Panc1 (cell line): ENCODE measurements around the gene RHOA. TPM values are rescaled to one million over a fixed set of nuclear protein-coding genes. Genes with fewer than 3 reads are reported as not detected.

ENCODE experiments used
- ATAC-seq: fragments of 200-7000 bp; cut with Tn5 transposase; 2 replicates; pipeline ENCODE4 v1.9.1; 2020; ENCODE audit warnings: mild to moderate bottlenecking, moderate library complexity
- BruUV-seq: library from RNA; stranded (reverse); fragments of 400-500 nt; replicated peaks from 2 replicates; lab custom pipeline; 2021; lab: Mats Ljungman, UMichigan
- CTCF ChIA-PET: fragments of 300-600 bp; sonication (Branson Sonifier 250); formaldehyde crosslinking; loops from one replicate; lab custom pipeline; 2022; ENCODE audit warnings: antibody characterized with exemption; lab: Charles Lee
- POLR2A ChIA-PET: fragments of 300-600 bp; sonication (Branson Sonifier 250); formaldehyde crosslinking; loops from one replicate; lab custom pipeline; 2022; ENCODE audit warnings: antibody characterized with exemption; lab: Charles Lee
- DNase-seq: peaks from one replicate; pipeline ENCODE4 v3.0.0-alpha.2; 2010; ENCODE audit warnings: low read depth, low spot score
- H3K27ac ChIP-seq: 2 replicates; pipeline ENCODE4 v1.5.1; 2011; ENCODE audit warnings: mild to moderate bottlenecking, low read length, inconsistent platforms
- H3K27me3 ChIP-seq: fragments of 200-500 bp; sonication (Bioruptor generic); 2 replicates; pipeline ENCODE4 v1.6.0; 2014; ENCODE audit warnings: low read length, inconsistent platforms; ENCODE audit not compliant: control insufficient read depth, insufficient read depth
- H3K36me3 ChIP-seq: fragments of 200-500 bp; sonication (Bioruptor generic); 2 replicates; pipeline ENCODE4 v1.5.1; 2014; ENCODE audit warnings: inconsistent platforms, mild to moderate bottlenecking, low read length, moderate library complexity; ENCODE audit not compliant: control insufficient read depth, insufficient read depth
- H3K4me1 ChIP-seq: 2 replicates; pipeline ENCODE4 v1.5.1; 2011; ENCODE audit warnings: inconsistent platforms, mild to moderate bottlenecking, low read length, moderate library complexity; ENCODE audit not compliant: control insufficient read depth, insufficient read depth
- H3K4me3 ChIP-seq, 2 experiments: 2 replicates each; pipeline ENCODE4 v1.5.1; 2011 to 2012; ENCODE audit warnings: low read depth in 2 of 2, low read length in 2 of 2, mild to moderate bottlenecking in 2 of 2, inconsistent platforms in 1 of 2, moderate library complexity in 1 of 2
- H3K9me3 ChIP-seq: fragments of 200-500 bp; sonication (Bioruptor generic); 2 replicates; pipeline ENCODE4 v1.5.1; 2014; ENCODE audit warnings: low read depth, mild to moderate bottlenecking, inconsistent platforms, low read length, moderate library complexity; ENCODE audit not compliant: control insufficient read depth, insufficient read depth
- POLR2AphosphoS5 ChIP-seq: IDR thresholded peaks from 2 replicates; pipeline ENCODE4 v1.6.1; 2012; ENCODE audit warnings: mild to moderate bottlenecking, low read depth, low read length, moderate library complexity
- SIN3A ChIP-seq: IDR thresholded peaks from 2 replicates; pipeline ENCODE4 v1.6.1; 2012; ENCODE audit warnings: low read depth, mild to moderate bottlenecking, low read length, moderate library complexity, borderline replicate concordance; ENCODE audit not compliant: insufficient read depth
- TCF7L2 ChIP-seq: IDR thresholded peaks from 2 replicates; pipeline ENCODE4 v1.6.1; 2011; ENCODE audit warnings: mild to moderate bottlenecking, low read depth, low read length, inconsistent platforms
- in situ Hi-C: cut with HindIII; loops from 2 replicates; pipeline ENCODE4 v1.10.0; 2016; ENCODE audit warnings: low sequenced_read_pairs, low pct_unique_long_range_greater_than_20kb
- intact Hi-C: fragments of 100-400 bp; cut with micrococcal nuclease; formaldehyde crosslinking; loops from one replicate; pipeline ENCODE4 v1.10.0; 2022; ENCODE audit not compliant: unreplicated experiment
- total RNA-seq: library from RNA; stranded (reverse); gene quantifications from one replicate; pipeline ENCODE4 v1.2.1, GENCODE V29; 2021; ENCODE audit not compliant: unreplicated experiment
- TF ChIP-seq, protein P1 (sequence below), 2 experiments: IDR thresholded peaks; 2 replicates each; pipeline ENCODE4 v1.6.1; 2011 to 2012; ENCODE audit warnings: low read depth in 2 of 2, control low read depth in 1 of 2, low read length in 1 of 2, mild to moderate bottlenecking in 1 of 2, moderate library complexity in 1 of 2; ENCODE audit not compliant: insufficient read depth in 1 of 2
- TF ChIP-seq, protein P2 (sequence below): fragments of 450-650 bp; IDR thresholded peaks from 2 replicates; pipeline ENCODE4 v1.5.1; 2017; ENCODE audit warnings: mild to moderate bottlenecking

The RHOA gene
- total RNA-seq, 1 experiment from 2014 or later = 296 TPM

DNA sequence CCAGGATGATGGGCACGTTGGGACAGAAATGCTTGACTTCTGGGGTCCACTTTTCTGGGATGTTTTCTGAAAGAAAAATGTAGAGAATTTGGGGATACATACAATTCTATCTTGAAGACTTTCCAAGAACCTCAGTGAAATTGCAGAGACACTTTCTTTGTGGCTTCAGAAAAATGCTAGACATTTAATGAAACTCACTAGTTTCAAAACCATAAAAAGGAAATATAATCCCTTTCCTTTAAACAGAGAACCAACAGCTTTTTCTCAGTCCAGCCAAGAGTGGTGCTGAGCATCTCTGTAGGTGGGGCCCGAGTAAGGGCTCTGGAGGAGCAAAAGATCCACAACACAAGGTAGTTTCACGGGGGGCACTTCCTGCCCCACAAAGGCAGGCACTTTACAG, 49.2 kb downstream of the RHOA start:
- POLR2A ChIA-PET = no interaction called here
- TF ChIP-seq POLR2AphosphoS5 (no peak), SIN3A (no peak), TCF7L2 (no peak)
- TF ChIP-seq, protein P1, sequence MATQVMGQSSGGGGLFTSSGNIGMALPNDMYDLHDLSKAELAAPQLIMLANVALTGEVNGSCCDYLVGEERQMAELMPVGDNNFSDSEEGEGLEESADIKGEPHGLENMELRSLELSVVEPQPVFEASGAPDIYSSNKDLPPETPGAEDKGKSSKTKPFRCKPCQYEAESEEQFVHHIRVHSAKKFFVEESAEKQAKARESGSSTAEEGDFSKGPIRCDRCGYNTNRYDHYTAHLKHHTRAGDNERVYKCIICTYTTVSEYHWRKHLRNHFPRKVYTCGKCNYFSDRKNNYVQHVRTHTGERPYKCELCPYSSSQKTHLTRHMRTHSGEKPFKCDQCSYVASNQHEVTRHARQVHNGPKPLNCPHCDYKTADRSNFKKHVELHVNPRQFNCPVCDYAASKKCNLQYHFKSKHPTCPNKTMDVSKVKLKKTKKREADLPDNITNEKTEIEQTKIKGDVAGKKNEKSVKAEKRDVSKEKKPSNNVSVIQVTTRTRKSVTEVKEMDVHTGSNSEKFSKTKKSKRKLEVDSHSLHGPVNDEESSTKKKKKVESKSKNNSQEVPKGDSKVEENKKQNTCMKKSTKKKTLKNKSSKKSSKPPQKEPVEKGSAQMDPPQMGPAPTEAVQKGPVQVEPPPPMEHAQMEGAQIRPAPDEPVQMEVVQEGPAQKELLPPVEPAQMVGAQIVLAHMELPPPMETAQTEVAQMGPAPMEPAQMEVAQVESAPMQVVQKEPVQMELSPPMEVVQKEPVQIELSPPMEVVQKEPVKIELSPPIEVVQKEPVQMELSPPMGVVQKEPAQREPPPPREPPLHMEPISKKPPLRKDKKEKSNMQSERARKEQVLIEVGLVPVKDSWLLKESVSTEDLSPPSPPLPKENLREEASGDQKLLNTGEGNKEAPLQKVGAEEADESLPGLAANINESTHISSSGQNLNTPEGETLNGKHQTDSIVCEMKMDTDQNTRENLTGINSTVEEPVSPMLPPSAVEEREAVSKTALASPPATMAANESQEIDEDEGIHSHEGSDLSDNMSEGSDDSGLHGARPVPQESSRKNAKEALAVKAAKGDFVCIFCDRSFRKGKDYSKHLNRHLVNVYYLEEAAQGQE (IDR thresholded peaks at IDR 0.05; ENCODE audit: insufficient read depth in 1 of 2, low read depth in 2 of 2, low read length in 1 of 2) = no peak
- TF ChIP-seq, protein P2, sequence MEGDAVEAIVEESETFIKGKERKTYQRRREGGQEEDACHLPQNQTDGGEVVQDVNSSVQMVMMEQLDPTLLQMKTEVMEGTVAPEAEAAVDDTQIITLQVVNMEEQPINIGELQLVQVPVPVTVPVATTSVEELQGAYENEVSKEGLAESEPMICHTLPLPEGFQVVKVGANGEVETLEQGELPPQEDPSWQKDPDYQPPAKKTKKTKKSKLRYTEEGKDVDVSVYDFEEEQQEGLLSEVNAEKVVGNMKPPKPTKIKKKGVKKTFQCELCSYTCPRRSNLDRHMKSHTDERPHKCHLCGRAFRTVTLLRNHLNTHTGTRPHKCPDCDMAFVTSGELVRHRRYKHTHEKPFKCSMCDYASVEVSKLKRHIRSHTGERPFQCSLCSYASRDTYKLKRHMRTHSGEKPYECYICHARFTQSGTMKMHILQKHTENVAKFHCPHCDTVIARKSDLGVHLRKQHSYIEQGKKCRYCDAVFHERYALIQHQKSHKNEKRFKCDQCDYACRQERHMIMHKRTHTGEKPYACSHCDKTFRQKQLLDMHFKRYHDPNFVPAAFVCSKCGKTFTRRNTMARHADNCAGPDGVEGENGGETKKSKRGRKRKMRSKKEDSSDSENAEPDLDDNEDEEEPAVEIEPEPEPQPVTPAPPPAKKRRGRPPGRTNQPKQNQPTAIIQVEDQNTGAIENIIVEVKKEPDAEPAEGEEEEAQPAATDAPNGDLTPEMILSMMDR = no peak
- BruUV-seq = no TSS peak
- CTCF ChIA-PET = no interaction called here
- Histone ChIP-seq H3K4me1 (peaks cover 12% of the 10 kb centered on the region), H3K27ac (no peak overlapping the region), H3K27me3 (no peaks in the 10 kb centered on the region), H3K36me3 (peaks cover 3% of the 10 kb centered on the region), H3K9me3 (no peaks in the 10 kb centered on the region), H3K4me3 (no peak overlapping the region)
- no peak for ATAC-seq
- in situ Hi-C loops (no loop called here), intact Hi-C loops (no loop called here)
- DNase-seq = no peak

DNA sequence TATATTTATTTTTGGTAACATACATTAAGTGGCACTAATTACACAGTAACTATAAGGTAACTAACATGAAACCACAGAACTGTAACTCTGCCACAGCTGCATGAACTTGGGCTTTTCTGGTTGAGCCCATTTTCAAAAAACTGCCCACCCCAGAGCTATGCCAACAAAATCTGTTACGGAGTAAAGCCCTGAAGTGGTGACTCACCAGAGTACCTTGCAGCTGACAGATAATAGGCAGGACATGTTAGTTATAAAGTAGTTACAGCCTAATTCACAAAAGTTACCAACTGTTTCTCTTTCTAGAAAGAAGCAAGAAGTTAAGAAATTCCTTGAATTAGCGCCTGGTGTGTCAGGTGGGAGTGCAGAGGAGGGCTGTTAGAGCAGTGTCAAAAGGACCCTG, 52.2 kb downstream of the RHOA start:
- Histone ChIP-seq H3K4me3 (no peak overlapping the region), H3K9me3 (no peaks in the 10 kb centered on the region), H3K27ac (peak overlapping the region; percentile 92), H3K4me1 (peaks cover 12% of the 10 kb centered on the region), H3K27me3 (no peaks in the 10 kb centered on the region), H3K36me3 (peaks cover 3% of the 10 kb centered on the region)
- TF ChIP-seq, protein P1 (IDR thresholded peaks at IDR 0.05; ENCODE audit: insufficient read depth in 1 of 2, low read depth in 2 of 2, low read length in 1 of 2) = no peak
- TF ChIP-seq SIN3A (no peak), POLR2AphosphoS5 (no peak)
- TF ChIP-seq, protein P2 = no peak
- CTCF ChIA-PET = no interaction called here
- DNase-seq = no peak
- no TSS peak for BruUV-seq
- POLR2A ChIA-PET = no interaction called here
- ATAC-seq = no peak
- intact Hi-C loops (no loop called here), in situ Hi-C loops (no loop called here)
